ENCODE data around the gene MZT2A.
"Not testable (repeated sequence)": the region's sequence is repeated elsewhere in the genome, so short reads cannot be mapped to it uniquely, and the experiment has no call there.

The MZT2A gene

GRCh38 chr2:131492015-131492417 is at the start of gene MZT2A:
Gene MZT2A (minus strand): TSS chr2:131492397. CDS start chr2:131492376, 21 bp downstream.
- in situ Hi-C loops (cut with MboI; ENCODE audit: low pct_unique_long_range_greater_than_20kb, low sequenced_read_pairs), result loop anchor here (25.0 kb wide), 1 partner anchor 355 kb away; no protein-coding TSS in a partner anchor
- DNase-seq, result not testable (repeated sequence)

GRCh38 chr2:131538856-131539255 is 46.7 kb upstream of the MZT2A start:
- DNase-seq; in situ Hi-C loops (cut with MboI; ENCODE audit: low pct_unique_long_range_greater_than_20kb, low sequenced_read_pairs): not testable (repeated sequence)

GRCh38 chr2:131536841-131537240 is 44.6 kb upstream of the MZT2A start:
- in situ Hi-C loops (cut with MboI; ENCODE audit: low pct_unique_long_range_greater_than_20kb, low sequenced_read_pairs); DNase-seq: not testable (repeated sequence)

- in situ Hi-C loops (cut with MboI; ENCODE audit: low pct_unique_long_range_greater_than_20kb, low sequenced_read_pairs); DNase-seq: not testable (repeated sequence)
Observed at GRCh38 chr2:131535951-131536826, 44.0 kb upstream of the MZT2A start.

- in situ Hi-C loops (cut with MboI; ENCODE audit: low pct_unique_long_range_greater_than_20kb, low sequenced_read_pairs), result no loop called here
Observed at GRCh38 chr2:131535526-131535925, 43.3 kb upstream of the MZT2A start.

GRCh38 chr2:131534965-131535364 is 42.8 kb upstream of the MZT2A start:
- DNase-seq; in situ Hi-C loops (cut with MboI; ENCODE audit: low pct_unique_long_range_greater_than_20kb, low sequenced_read_pairs): not testable (repeated sequence)

More at GRCh38 chr2:131535526-131535925, 43.3 kb upstream of the MZT2A start:
- DNase-seq, result no peak

- in situ Hi-C loops (cut with MboI; ENCODE audit: low pct_unique_long_range_greater_than_20kb, low sequenced_read_pairs); DNase-seq: not testable (repeated sequence)
Observed at GRCh38 chr2:131534317-131534672, 42.1 kb upstream of the MZT2A start.

- in situ Hi-C loops (cut with MboI; ENCODE audit: low pct_unique_long_range_greater_than_20kb, low sequenced_read_pairs); DNase-seq: not testable (repeated sequence)
Observed at GRCh38 chr2:131533609-131534316, 41.6 kb upstream of the MZT2A start.

GRCh38 chr2:131532723-131533608 is 40.8 kb upstream of the MZT2A start:
- DNase-seq; in situ Hi-C loops (cut with MboI; ENCODE audit: low pct_unique_long_range_greater_than_20kb, low sequenced_read_pairs): not testable (repeated sequence)

- DNase-seq; in situ Hi-C loops (cut with MboI; ENCODE audit: low pct_unique_long_range_greater_than_20kb, low sequenced_read_pairs): not testable (repeated sequence)
Observed at GRCh38 chr2:131531547-131532185, 39.5 kb upstream of the MZT2A start.

- in situ Hi-C loops (cut with MboI; ENCODE audit: low pct_unique_long_range_greater_than_20kb, low sequenced_read_pairs); DNase-seq: not testable (repeated sequence)
Observed at GRCh38 chr2:131530626-131531344, 38.6 kb upstream of the MZT2A start.

GRCh38 chr2:131529864-131530445 is 37.8 kb upstream of the MZT2A start:
- DNase-seq; in situ Hi-C loops (cut with MboI; ENCODE audit: low pct_unique_long_range_greater_than_20kb, low sequenced_read_pairs): not testable (repeated sequence)

- DNase-seq; in situ Hi-C loops (cut with MboI; ENCODE audit: low pct_unique_long_range_greater_than_20kb, low sequenced_read_pairs): not testable (repeated sequence)
Observed at GRCh38 chr2:131528981-131529863, 37.0 kb upstream of the MZT2A start.

GRCh38 chr2:131527131-131528001 is 35.2 kb upstream of the MZT2A start, which contains the start of gene CCDC74A:
Gene CCDC74A (plus strand): TSS chr2:131527888. CDS start chr2:131527971, 83 bp downstream.
- in situ Hi-C loops (cut with MboI; ENCODE audit: low pct_unique_long_range_greater_than_20kb, low sequenced_read_pairs), result not testable (repeated sequence)
- peak; percentile 15 for DNase-seq

- DNase-seq; in situ Hi-C loops (cut with MboI; ENCODE audit: low pct_unique_long_range_greater_than_20kb, low sequenced_read_pairs): not testable (repeated sequence)
Observed at GRCh38 chr2:131525256-131525655, 33.1 kb upstream of the MZT2A start.
